Neutrophil (primary cell): ENCODE results near the gene TEKT3.
A peak's percentile ranks its signal among the peaks of the same experiment; 100 is the strongest.

ENCODE experiments used
- H3K27ac ChIP-seq: fragments of 200-600 bp; sonication (generic); 2 replicates; pipeline ENCODE4 v1.5.1; 2016; ENCODE audit warnings: mild to moderate bottlenecking, moderate library complexity
- H3K27me3 ChIP-seq: fragments of 200-600 bp; sonication (generic); 2 replicates; pipeline ENCODE4 v1.6.0; 2016; ENCODE audit warnings: mild to moderate bottlenecking
- H3K36me3 ChIP-seq: fragments of 200-600 bp; sonication (generic); 2 replicates; pipeline ENCODE4 v1.5.1; 2017
- H3K4me1 ChIP-seq, 2 experiments: fragments of 200-600 bp in 1 of 2; sonication (generic) in 1 of 2; 1 replicate in 1 of 2; 2 replicates in 1 of 2; pipeline versions ENCODE4 v1.5.1 to v1.6.1; 2013 to 2016; ENCODE audit warnings: low read depth in 1 of 2, low read length in 1 of 2, mild to moderate bottlenecking in 1 of 2, moderate library complexity in 1 of 2; ENCODE audit not compliant: control insufficient read depth in 1 of 2, insufficient read depth in 1 of 2
- H3K4me3 ChIP-seq, 2 experiments: fragments of 200-600 bp in 1 of 2; sonication (generic) in 1 of 2; 1 replicate in 1 of 2; 2 replicates in 1 of 2; pipeline ENCODE4 v1.5.1; 2013 to 2016; ENCODE audit warnings: low read depth in 1 of 2, low read length in 1 of 2, mild to moderate bottlenecking in 1 of 2, moderate library complexity in 1 of 2
- H3K9me3 ChIP-seq: fragments of 200-600 bp; sonication (generic); 2 replicates; pipeline ENCODE4 v1.5.1; 2016
- TF ChIP-seq, protein P1 (sequence below): fragments of 200-600 bp; sonication (generic); IDR thresholded peaks from 2 replicates; pipeline ENCODE4 v1.5.1; 2016; ENCODE audit warnings: antibody characterized with exemption

The TEKT3 gene

DNA sequence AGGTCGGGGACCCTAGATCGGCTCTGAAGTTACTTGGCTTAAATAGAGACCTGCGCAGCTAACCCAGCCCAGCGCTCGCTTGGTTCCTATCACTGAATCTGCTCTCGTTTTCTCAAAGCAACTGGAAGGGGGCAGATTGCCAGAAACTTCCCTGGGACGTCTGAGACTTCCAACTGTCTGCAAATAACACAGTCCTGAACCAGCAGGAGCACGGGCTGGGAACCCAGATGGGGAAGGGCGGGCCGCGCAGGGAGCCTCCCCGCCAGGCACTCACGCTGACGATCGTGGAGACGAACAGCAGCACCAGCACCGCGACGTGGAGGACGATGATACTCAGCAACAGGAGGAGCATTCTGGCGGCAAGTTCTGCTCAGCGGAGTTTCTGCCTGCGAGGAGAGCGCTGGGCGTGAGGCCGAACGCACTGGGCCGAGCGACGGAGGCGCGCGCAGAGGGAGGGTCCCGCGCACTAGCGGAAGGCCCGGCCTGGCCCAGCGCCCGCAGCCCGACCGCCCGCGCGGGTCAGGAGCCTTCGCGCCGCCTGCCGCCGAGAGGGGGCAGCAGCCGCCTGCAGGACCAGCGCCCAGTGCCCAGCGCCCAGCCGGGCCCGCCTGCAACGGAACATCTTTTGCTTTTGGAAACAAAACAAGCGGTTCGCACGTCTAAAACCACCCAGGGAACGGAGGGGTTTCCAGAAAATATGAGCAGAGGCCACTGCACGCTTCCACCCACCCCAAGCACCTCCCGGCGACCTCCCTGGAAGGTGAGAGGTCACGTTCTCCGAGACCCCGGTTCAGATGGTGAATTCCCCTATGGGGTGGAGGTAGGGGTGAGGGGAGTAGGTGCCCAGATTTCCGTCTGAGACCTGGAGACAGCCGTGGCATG is 80.8 kb downstream of the TEKT3 start:
- Histone ChIP-seq H3K27me3 (peaks cover 100% of the 10 kb centered on the region), H3K27ac (no peak overlapping the region), H3K9me3 (no peaks in the 10 kb centered on the region), H3K4me3 (peak overlapping the region; percentile 30 to 58), H3K36me3 (no peaks in the 10 kb centered on the region), H3K4me1 (peaks cover 13 to 17% of the 10 kb centered on the region in 2 experiments)
- TF ChIP-seq, protein P1, sequence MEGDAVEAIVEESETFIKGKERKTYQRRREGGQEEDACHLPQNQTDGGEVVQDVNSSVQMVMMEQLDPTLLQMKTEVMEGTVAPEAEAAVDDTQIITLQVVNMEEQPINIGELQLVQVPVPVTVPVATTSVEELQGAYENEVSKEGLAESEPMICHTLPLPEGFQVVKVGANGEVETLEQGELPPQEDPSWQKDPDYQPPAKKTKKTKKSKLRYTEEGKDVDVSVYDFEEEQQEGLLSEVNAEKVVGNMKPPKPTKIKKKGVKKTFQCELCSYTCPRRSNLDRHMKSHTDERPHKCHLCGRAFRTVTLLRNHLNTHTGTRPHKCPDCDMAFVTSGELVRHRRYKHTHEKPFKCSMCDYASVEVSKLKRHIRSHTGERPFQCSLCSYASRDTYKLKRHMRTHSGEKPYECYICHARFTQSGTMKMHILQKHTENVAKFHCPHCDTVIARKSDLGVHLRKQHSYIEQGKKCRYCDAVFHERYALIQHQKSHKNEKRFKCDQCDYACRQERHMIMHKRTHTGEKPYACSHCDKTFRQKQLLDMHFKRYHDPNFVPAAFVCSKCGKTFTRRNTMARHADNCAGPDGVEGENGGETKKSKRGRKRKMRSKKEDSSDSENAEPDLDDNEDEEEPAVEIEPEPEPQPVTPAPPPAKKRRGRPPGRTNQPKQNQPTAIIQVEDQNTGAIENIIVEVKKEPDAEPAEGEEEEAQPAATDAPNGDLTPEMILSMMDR = peak; percentile 44

DNA sequence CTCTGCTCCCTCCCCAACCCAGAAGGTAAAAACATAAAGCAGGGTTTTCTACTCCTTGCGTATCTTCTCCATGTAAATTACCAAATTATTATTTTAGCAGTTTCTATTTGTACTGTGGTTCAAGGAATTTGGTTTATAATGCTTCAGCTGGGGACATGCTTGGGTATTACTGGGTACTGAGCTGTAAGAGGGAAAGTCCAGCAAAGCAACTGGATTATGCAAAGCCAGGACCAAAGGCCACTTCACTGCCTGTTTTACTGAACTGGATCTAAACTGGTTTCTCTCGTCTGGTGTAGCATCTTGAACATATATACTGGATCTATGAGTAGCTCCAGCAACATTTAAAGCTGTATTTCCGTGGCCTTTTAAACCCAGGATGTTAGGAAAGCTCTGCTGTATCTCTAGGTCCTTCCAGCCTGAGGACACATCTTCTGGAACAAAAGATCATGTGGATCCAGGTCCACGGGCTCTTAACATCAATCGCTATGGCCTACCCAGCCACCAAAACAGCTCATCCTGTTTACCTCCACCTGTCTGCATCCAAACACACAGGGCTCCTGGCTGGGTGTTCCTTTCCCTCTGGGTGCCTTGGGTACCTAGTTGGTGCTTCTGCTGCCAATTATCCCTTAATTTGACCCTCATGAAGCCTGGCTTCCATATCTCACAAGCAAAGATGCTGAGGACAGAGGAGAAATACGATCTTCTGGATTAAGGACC is 83.4 kb downstream of the TEKT3 start:
- H3K9me3 ChIP-seq = no peaks in the 10 kb centered on the region
- peaks cover 100% of the 10 kb centered on the region for H3K27me3 ChIP-seq
- H3K36me3 ChIP-seq = no peaks in the 10 kb centered on the region
- H3K4me1 ChIP-seq = peaks cover 13 to 17% of the 10 kb centered on the region in 2 experiments
- TF ChIP-seq, protein P1 = no peak
- no peak overlapping the region for H3K4me3 ChIP-seq
- no peak overlapping the region for H3K27ac ChIP-seq

DNA sequence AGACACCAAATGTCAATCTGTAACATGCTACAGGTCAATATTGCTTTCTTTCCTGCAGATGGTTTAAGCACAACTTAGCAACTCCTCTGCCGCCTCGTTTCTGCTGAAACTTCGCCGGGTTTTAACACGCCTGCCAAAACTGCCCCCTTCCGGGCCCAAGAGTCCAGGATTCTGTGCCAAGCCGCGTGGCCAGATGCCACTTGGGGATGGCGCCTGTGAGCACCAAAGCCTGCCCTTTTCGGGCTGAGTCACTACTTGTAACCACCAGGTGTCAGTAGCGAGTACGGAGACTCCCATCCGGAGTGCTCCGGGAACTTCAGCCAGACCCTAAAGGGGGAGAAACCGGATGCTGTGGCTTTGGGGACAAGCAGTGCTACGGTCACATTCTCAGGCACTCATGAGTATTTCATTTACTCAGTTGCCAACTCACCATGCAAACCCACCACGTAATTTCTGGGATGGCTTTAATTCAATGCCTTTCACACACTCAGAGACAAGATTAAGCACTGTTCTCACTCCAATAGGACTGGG is 84.1 kb downstream of the TEKT3 start:
- Histone ChIP-seq H3K27ac (no peak overlapping the region), H3K4me3 (no peak overlapping the region), H3K9me3 (no peaks in the 10 kb centered on the region)

DNA sequence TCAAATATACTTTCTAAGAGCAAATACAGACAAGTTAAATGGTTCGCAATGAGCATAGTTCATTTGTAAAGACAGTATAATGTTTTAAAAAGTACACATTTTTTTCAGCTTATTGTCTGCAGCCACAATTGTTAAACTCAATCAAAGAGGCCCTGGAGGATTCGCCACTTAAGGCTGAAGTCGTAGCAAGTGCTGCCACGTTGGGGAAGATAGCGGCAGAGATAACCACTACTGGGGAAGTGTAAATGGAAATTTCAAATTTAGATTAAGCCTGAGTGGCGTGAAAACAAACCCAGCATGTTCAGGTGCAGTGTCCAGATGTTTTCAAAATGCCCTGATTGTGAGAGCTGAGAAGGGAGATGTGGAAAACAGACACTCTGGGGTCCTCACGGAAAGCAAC is 84.7 kb downstream of the TEKT3 start:
- TF ChIP-seq, protein P1 = no peak
- Histone ChIP-seq H3K27ac (no peak overlapping the region), H3K27me3 (peaks cover 100% of the 10 kb centered on the region), H3K9me3 (no peaks in the 10 kb centered on the region), H3K4me3 (no peak overlapping the region), H3K4me1 (peaks cover 13 to 17% of the 10 kb centered on the region in 2 experiments), H3K36me3 (no peaks in the 10 kb centered on the region)

More for the DNA sequence above, 84.1 kb downstream of the TEKT3 start:
- TF ChIP-seq, protein P1 = peak; percentile 62
- peaks cover 13 to 17% of the 10 kb centered on the region in 2 experiments for H3K4me1 ChIP-seq
- peaks cover 100% of the 10 kb centered on the region for H3K27me3 ChIP-seq
- no peaks in the 10 kb centered on the region for H3K36me3 ChIP-seq

DNA sequence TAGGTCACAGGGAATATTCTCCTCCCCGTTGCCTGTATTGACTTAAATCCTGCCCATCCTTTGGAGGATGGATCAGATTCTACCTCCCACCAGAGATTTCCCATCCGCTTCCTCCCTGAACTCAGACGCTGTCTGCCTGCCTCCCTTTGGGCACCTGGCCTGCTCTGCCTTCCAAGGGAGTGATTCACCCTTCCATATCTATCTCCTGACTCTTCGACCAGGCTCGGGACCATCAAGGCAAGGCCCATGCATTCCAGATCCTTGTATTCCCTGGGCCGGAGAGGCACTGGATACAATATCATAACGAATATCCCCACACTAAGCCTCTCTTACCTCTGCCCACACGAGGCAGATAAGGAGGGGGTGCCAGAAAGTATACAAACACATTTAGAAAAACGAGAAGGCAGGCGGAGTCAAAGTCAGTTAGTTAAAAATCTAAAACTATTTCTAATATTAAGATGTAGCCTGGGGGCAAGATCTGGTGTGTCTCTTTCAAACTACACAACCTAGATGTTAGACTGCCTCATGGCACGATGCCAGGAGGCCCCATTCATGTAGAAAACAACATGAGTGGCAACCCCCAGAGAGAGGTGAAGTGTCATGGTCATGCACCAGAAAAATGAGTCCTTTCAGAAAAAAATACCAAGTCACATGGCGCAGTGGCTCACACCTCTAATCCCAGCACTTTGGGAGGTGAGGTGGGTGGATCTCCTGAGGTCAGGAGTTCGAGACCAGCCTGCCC is 85.5 kb downstream of the TEKT3 start:
- H3K4me1 ChIP-seq = peaks cover 7 to 11% of the 10 kb centered on the region in 2 experiments
- no peaks in the 10 kb centered on the region for H3K36me3 ChIP-seq
- H3K4me3 ChIP-seq = no peak overlapping the region
- H3K27ac ChIP-seq = no peak overlapping the region
- H3K27me3 ChIP-seq = peaks cover 100% of the 10 kb centered on the region
- TF ChIP-seq, protein P1 = no peak
- no peaks in the 10 kb centered on the region for H3K9me3 ChIP-seq
